ENCODE results near the gene PKMYT1. TPM values are rescaled to one million over a fixed set of nuclear protein-coding genes. Genes with fewer than 3 reads are reported as not detected.

PKMYT1 gene
- total and polyA plus RNA-seq, 9 of the 15 experiments (the other 6 are each of a cell fraction or from before 2014, with no cell fraction given) = 8.7 to 201 (median 37.8) TPM

- TF ChIP-seq ZBTB49 (CRISPR knock-in tag; IDR thresholded peaks at IDR 0.05; ENCODE audit: borderline replicate concordance) (no peak), HOMEZ (CRISPR knock-in tag; IDR thresholded peaks at IDR 0.05) (no peak), ZNF133 (CRISPR knock-in tag; IDR thresholded peaks at IDR 0.05) (no peak), LEF1 (IDR thresholded peaks at IDR 0.05) (no peak), BMI1 (IDR thresholded peaks at IDR 0.05; ENCODE audit: low read length) (no peak), ZNF408 (CRISPR knock-in tag; IDR thresholded peaks at IDR 0.05; ENCODE audit: low read depth) (no peak), ZNF655 (CRISPR knock-in tag; IDR thresholded peaks at IDR 0.05) (no peak), ZNF239 (CRISPR knock-in tag; IDR thresholded peaks at IDR 0.05) (no peak), MBD1 (CRISPR knock-in tag; IDR thresholded peaks at IDR 0.05) (no peak), SMARCE1 (IDR thresholded peaks at IDR 0.05) (peak; percentile 95), DPF2 (IDR thresholded peaks at IDR 0.05) (peak; percentile 93), THAP12 (CRISPR knock-in tag; IDR thresholded peaks at IDR 0.05) (no peak), SMAD4 (CRISPR knock-in tag; conservative IDR thresholded peaks at IDR 0.05) (no peak), NCOA1 (IDR thresholded peaks at IDR 0.05; ENCODE audit: low read depth) (no peak), TFAM (CRISPR knock-in tag; conservative IDR thresholded peaks at IDR 0.05) (no peak), ZBTB12 (CRISPR knock-in tag; IDR thresholded peaks at IDR 0.05) (no peak), ZNF436 (CRISPR knock-in tag; IDR thresholded peaks at IDR 0.05) (no peak), ZNF561 (CRISPR knock-in tag; conservative IDR thresholded peaks at IDR 0.05) (no peak), SRF (CRISPR knock-in tag; IDR thresholded peaks at IDR 0.05) (no peak), ZNF146 (CRISPR knock-in tag; IDR thresholded peaks at IDR 0.05; ENCODE audit: unreplicated experiment) (no peak)
These were observed 42.0 kb upstream of the PKMYT1 start (continued) for GRCh38 chr16:3022208-3022683.
